Spleen (tissue), 7 donors: Measurements from ENCODE around the gene IHH.

Experiments used
- CTCF ChIP-seq, 11 experiments: fragments of 200-600 bp in 7 of 11; fragments of 450-650 bp in 4 of 11; sonication (generic) in 4 of 11; IDR thresholded peaks in 8 of 11; conservative IDR thresholded peaks in 3 of 11; 1 replicate in 7 of 11; 2 replicates in 4 of 11; pipeline versions ENCODE4 v1.4.0 to v1.8.0; 2016 to 2021; ENCODE audit warnings: antibody characterized with exemption in 11 of 11, inconsistent platforms in 4 of 11, mild to moderate bottlenecking in 1 of 11
- POLR2A ChIP-seq, 3 donors: fragments of 450-650 bp; IDR thresholded peaks; one replicate each; pipeline ENCODE4 v1.5.1; 2017; ENCODE audit warnings: antibody characterized with exemption in 3 of 3, mild to moderate bottlenecking in 1 of 3
- donor health status: DM: no; HTN: no; CAD: no; lungs with moderate emphysema.
- donor health status: DM: no; HTN: no; CAD: no.
- donor health status: DM: no; HTN: no; CAD: no.

- TF ChIP-seq CTCF (IDR thresholded peaks at IDR 0.05 in 8 of 11, conservative IDR thresholded peaks at IDR 0.05 in 3 of 11): no peak
- no peak for TF ChIP-seq POLR2A (IDR thresholded peaks at IDR 0.05)
Measured at GRCh38 chr2:219078951-219079350, 18.2 kb upstream of the IHH start.
